ENCODE data around the gene OTOL1. TPM values are rescaled to one million over a fixed set of nuclear protein-coding genes. Genes with fewer than 3 reads are reported as not detected.

The OTOL1 gene
- total and polyA plus RNA-seq, 2 experiments from 2014 or later: not detected

DNA sequence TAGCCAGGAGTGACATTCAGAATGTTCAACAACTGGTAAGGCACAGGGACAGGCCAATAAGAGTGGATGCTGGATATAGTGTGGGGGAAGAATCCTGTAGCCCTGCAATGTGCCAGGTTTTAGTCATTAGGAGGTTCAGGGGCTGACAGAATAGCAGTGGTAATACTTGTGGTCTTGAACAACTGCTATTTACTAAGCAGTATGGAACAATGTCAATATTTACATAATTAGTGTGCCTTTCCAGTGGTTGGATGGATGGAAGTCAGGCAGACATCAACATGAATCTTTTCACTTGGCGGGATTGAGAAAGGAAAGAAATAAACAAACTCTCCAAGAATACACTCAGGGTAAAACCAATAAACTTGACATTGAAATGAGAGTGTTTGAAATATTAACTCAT, 55.1 kb downstream of the OTOL1 start:
- no peaks in the 10 kb centered on the region for H3K9me3 ChIP-seq (ENCODE audit: low read depth)
- H4K20me1 ChIP-seq (ENCODE audit: insufficient read depth): no peaks in the 10 kb centered on the region
- no peaks in the 10 kb centered on the region for H3K9me2 ChIP-seq (ENCODE audit: insufficient read depth)
- H3F3A ChIP-seq (ENCODE audit: insufficient read depth): no peaks in the 10 kb centered on the region
- H3K27me3 ChIP-seq (replicated peaks; ENCODE audit: insufficient read depth): no peaks in the 10 kb centered on the region
- H3K4me3 ChIP-seq: no peak overlapping the region
- H3K4me2 ChIP-seq (ENCODE audit: unreplicated experiment): no peak overlapping the region
- no peaks in the 10 kb centered on the region for H3K4me1 ChIP-seq (ENCODE audit: insufficient read depth)
- H3K36me3 ChIP-seq (ENCODE audit: low read depth): no peaks in the 10 kb centered on the region
- no peak overlapping the region for H3K27ac ChIP-seq
- WGBS, 2 experiments (ENCODE audit: low coverage in 1 of 2, low lambda C conversion rate in 2 of 2, missing lambda C conversion rate in 2 of 2): 37 to 48% methylated on average over 1 of the region's 1 CpG
- no peak for TF ChIP-seq EZH2 (IDR thresholded peaks at IDR 0.05; ENCODE audit: insufficient read depth, poor library complexity, severe bottlenecking)
- TF ChIP-seq EZH2phosphoT487 (IDR thresholded peaks at IDR 0.05; ENCODE audit: insufficient read depth, low read depth): no peak
- no peak overlapping the region for H3K9ac ChIP-seq
- in situ Hi-C loops (cut with MboI): loop anchor here (25.0 kb wide), 2 partner anchors 711 to 1261 kb away; no protein-coding TSS in a partner anchor
- no peak for DNase-seq
- H3K79me2 ChIP-seq (ENCODE audit: insufficient read depth): no peaks in the 10 kb centered on the region
- no peak overlapping the region for H2AFZ ChIP-seq

GRCh38 chr3:161552984-161553560, 56.5 kb downstream of the OTOL1 start:
- Histone ChIP-seq H3K4me1 (ENCODE audit: insufficient read depth) (no peaks in the 10 kb centered on the region), H3K4me2 (ENCODE audit: unreplicated experiment) (no peak overlapping the region), H4K20me1 (ENCODE audit: insufficient read depth) (no peaks in the 10 kb centered on the region), H3K9me2 (ENCODE audit: insufficient read depth) (no peaks in the 10 kb centered on the region), H3K9me3 (ENCODE audit: low read depth) (no peaks in the 10 kb centered on the region), H3K4me3 (no peak overlapping the region), H3K36me3 (ENCODE audit: low read depth) (no peaks in the 10 kb centered on the region), H3K79me2 (ENCODE audit: insufficient read depth) (no peaks in the 10 kb centered on the region), H2AFZ (no peak overlapping the region), H3K27me3 (replicated peaks; ENCODE audit: insufficient read depth) (no peaks in the 10 kb centered on the region), H3F3A (ENCODE audit: insufficient read depth) (no peaks in the 10 kb centered on the region), H3K9ac (no peak overlapping the region), H3K27ac (no peak overlapping the region)
- in situ Hi-C loops (cut with MboI): loop anchor here (25.0 kb wide), 2 partner anchors 709 to 1259 kb away; no protein-coding TSS in a partner anchor
- TF ChIP-seq EZH2 (IDR thresholded peaks at IDR 0.05; ENCODE audit: insufficient read depth, poor library complexity, severe bottlenecking) (no peak), EZH2phosphoT487 (IDR thresholded peaks at IDR 0.05; ENCODE audit: insufficient read depth, low read depth) (no peak)
- no peak for DNase-seq
- WGBS, 2 experiments (ENCODE audit: low coverage in 1 of 2, low lambda C conversion rate in 2 of 2, missing lambda C conversion rate in 2 of 2): 23 to 27% methylated on average over 6 of the region's 6 CpGs

Other genes starting within 250 kb of the OTOL1 start
- not detected in 2 replicates for gene SPTSSB, start 125.3 kb upstream of the OTOL1 start, total RNA-seq (2014; rRNA removed; shearing (Covaris generic))
- not detected in 2 replicates for gene SPTSSB, start 125.3 kb upstream of the OTOL1 start, polyA plus RNA-seq (2016; fragmentation: Nextera tagmentation; extraction: Ambion mirVana)

Measured in GM23248 (cell line).